H9 (cell line): ENCODE data around the gene CIAO1. TPM values are rescaled to one million over a fixed set of nuclear protein-coding genes. Genes with fewer than 3 reads are reported as not detected.

ENCODE experiments used
- DNase-seq: peaks from one replicate; pipeline ENCODE4 v3.0.0-alpha.2; 2017
- H2AFZ ChIP-seq: one replicate; pipeline ENCODE4 v1.6.1; 2013; ENCODE audit warnings: mild to moderate bottlenecking, low read length, control low read depth, moderate library complexity
- H2AK5ac ChIP-seq: 2 replicates; pipeline ENCODE4 v1.6.1; 2013; ENCODE audit warnings: low read length, control low read depth, mixed read lengths; ENCODE audit not compliant: insufficient read length
- H2BK120ac ChIP-seq: one replicate; pipeline ENCODE4 v1.6.1; 2013; ENCODE audit warnings: low read depth, mild to moderate bottlenecking, low read length, control low read depth, inconsistent platforms; ENCODE audit not compliant: poor library complexity, severe bottlenecking
- H2BK12ac ChIP-seq: 2 replicates; pipeline ENCODE4 v1.6.1; 2013; ENCODE audit warnings: low read length, control low read depth, mixed read lengths, low read depth; ENCODE audit not compliant: insufficient read length
- H2BK15ac ChIP-seq: 2 replicates; pipeline ENCODE4 v1.6.1; 2013; ENCODE audit warnings: low read depth, low read length, control low read depth
- H2BK20ac ChIP-seq: one replicate; pipeline ENCODE4 v1.6.1; 2013; ENCODE audit warnings: low read depth, mild to moderate bottlenecking, low read length, control low read depth, inconsistent platforms; ENCODE audit not compliant: poor library complexity, severe bottlenecking
- H2BK5ac ChIP-seq: 2 replicates; pipeline ENCODE4 v1.6.1; 2013; ENCODE audit warnings: low read length, control low read depth, mixed read lengths; ENCODE audit not compliant: insufficient read length
- H3K14ac ChIP-seq: 2 replicates; pipeline ENCODE4 v1.6.1; 2013; ENCODE audit warnings: low read length, control low read depth; ENCODE audit not compliant: insufficient read depth
- H3K18ac ChIP-seq: 2 replicates; pipeline ENCODE4 v1.6.1; 2013; ENCODE audit warnings: low read depth, mild to moderate bottlenecking, mixed read lengths, low read length, control low read depth; ENCODE audit not compliant: insufficient read length
- H3K23ac ChIP-seq: 2 replicates; pipeline ENCODE4 v1.6.1; 2013; ENCODE audit warnings: low read length, control low read depth, mixed read lengths, low read depth; ENCODE audit not compliant: insufficient read length
- H3K23me2 ChIP-seq: 2 replicates; pipeline ENCODE4 v1.6.1; 2013; ENCODE audit warnings: low read depth, mild to moderate bottlenecking, mixed read lengths, low read length, control low read depth; ENCODE audit not compliant: insufficient read length, poor library complexity, severe bottlenecking
- H3K27ac ChIP-seq: 2 replicates; pipeline ENCODE4 v1.5.1; 2013; ENCODE audit warnings: low read length, control low read depth, mixed read lengths, low read depth; ENCODE audit not compliant: insufficient read length
- H3K27me3 ChIP-seq: 2 replicates; pipeline ENCODE4 v1.6.1; 2013; ENCODE audit warnings: low read length, control low read depth, inconsistent platforms; ENCODE audit not compliant: insufficient read depth
- H3K4ac ChIP-seq: 2 replicates; pipeline ENCODE4 v1.6.1; 2013; ENCODE audit warnings: low read depth, mild to moderate bottlenecking, control low read depth, inconsistent platforms, low read length, moderate library complexity
- H3K4me1 ChIP-seq: 2 replicates; pipeline ENCODE4 v1.6.1; 2013; ENCODE audit warnings: low read length, control low read depth, inconsistent platforms; ENCODE audit not compliant: insufficient read depth
- H3K4me2 ChIP-seq: 2 replicates; pipeline ENCODE4 v1.6.1; 2013; ENCODE audit warnings: low read length, control low read depth, mixed read lengths; ENCODE audit not compliant: insufficient read length, insufficient read depth
- H3K56ac ChIP-seq: 2 replicates; pipeline ENCODE4 v1.6.1; 2013; ENCODE audit warnings: low read depth, mild to moderate bottlenecking, mixed read lengths, low read length, control low read depth; ENCODE audit not compliant: insufficient read length
- H3K79me1 ChIP-seq: 2 replicates; pipeline ENCODE4 v1.6.1; 2013; ENCODE audit warnings: low read depth, mild to moderate bottlenecking, moderate library complexity, low read length, control low read depth, inconsistent platforms; ENCODE audit not compliant: insufficient read depth, poor library complexity, severe bottlenecking
- H3K79me2 ChIP-seq: 2 replicates; pipeline ENCODE4 v1.6.1; 2013; ENCODE audit warnings: low read length, control low read depth, inconsistent platforms; ENCODE audit not compliant: insufficient read depth
- H3K9ac ChIP-seq: 2 replicates; pipeline ENCODE4 v1.6.1; 2013; ENCODE audit warnings: low read length, control low read depth, mixed read lengths; ENCODE audit not compliant: insufficient read length; ENCODE audit errors: extremely low read depth
- H3K9me3 ChIP-seq: one replicate; pipeline ENCODE4 v1.6.1; 2013; ENCODE audit warnings: low read depth, low read length, inconsistent platforms; ENCODE audit not compliant: control insufficient read depth
- H3T11ph ChIP-seq: one replicate; pipeline ENCODE4 v1.6.1; 2013; ENCODE audit warnings: mild to moderate bottlenecking, low read length, control low read depth, inconsistent platforms
- H4K20me1 ChIP-seq: one replicate; pipeline ENCODE4 v1.6.1; 2013; ENCODE audit not compliant: control insufficient read depth, insufficient read length, insufficient read depth
- H4K5ac ChIP-seq: 2 replicates; pipeline ENCODE4 v1.6.1; 2013; ENCODE audit warnings: low read depth, mild to moderate bottlenecking, mixed read lengths, low read length, control low read depth; ENCODE audit not compliant: insufficient read length
- H4K8ac ChIP-seq: replicated peaks from 2 replicates; pipeline ENCODE4 v1.6.1; 2013; ENCODE audit warnings: low read length, control low read depth, mixed read lengths, low read depth; ENCODE audit not compliant: insufficient read length
- H4K91ac ChIP-seq: 2 replicates; pipeline ENCODE4 v1.6.1; 2013; ENCODE audit warnings: low read depth, mild to moderate bottlenecking, moderate library complexity, mixed read lengths, low read length, control low read depth; ENCODE audit not compliant: insufficient read length
- H3K27ac Mint-ChIP-seq, 3 experiments: 2 replicates in 2 of 3; 3 replicates in 1 of 3; pipeline ENCODE4 v1.8.0; 2020 to 2021; ENCODE audit warnings: mixed read lengths in 3 of 3, mild to moderate bottlenecking in 1 of 3, moderate library complexity in 1 of 3
- H3K27me3 Mint-ChIP-seq: 2 replicates; pipeline ENCODE4 v1.8.0; 2021; ENCODE audit warnings: low read depth, mild to moderate bottlenecking, moderate library complexity, mixed read lengths
- H3K36me3 Mint-ChIP-seq, 3 experiments: 2 replicates in 2 of 3; 3 replicates in 1 of 3; pipeline ENCODE4 v1.8.0; 2020 to 2021; ENCODE audit warnings: low read depth in 3 of 3, mixed read lengths in 3 of 3; ENCODE audit not compliant: insufficient read depth in 1 of 3
- H3K4me1 Mint-ChIP-seq, 2 experiments: 2 replicates each; pipeline ENCODE4 v1.8.0; 2020; ENCODE audit warnings: mixed read lengths in 2 of 2
- H3K4me3 Mint-ChIP-seq, 2 experiments: 2 replicates in 1 of 2; 3 replicates in 1 of 2; pipeline ENCODE4 v1.8.0; 2020 to 2021; ENCODE audit warnings: mild to moderate bottlenecking in 2 of 2, mixed read lengths in 2 of 2, moderate library complexity in 1 of 2
- H3K9me3 Mint-ChIP-seq, 2 experiments: 2 replicates in 1 of 2; 3 replicates in 1 of 2; pipeline ENCODE4 v1.8.0; 2020; ENCODE audit warnings: mild to moderate bottlenecking in 2 of 2, mixed read lengths in 2 of 2, moderate library complexity in 1 of 2
- WGBS: extraction: QIAGEN DNeasy Blood & Tissue Kit; methylation state at CpG from one replicate; pipeline ENCODE4 v1.1.7; 2013; ENCODE audit warnings: missing lambda C conversion rate, low lambda C conversion rate, mixed read lengths; ENCODE audit not compliant: insufficient read length; ENCODE audit errors: extremely low coverage; 5-methylcytosine and 5-hydroxymethylcytosine counted together
- total RNA-seq: library from RNA; stranded (reverse); gene quantifications from 2 replicates; pipeline ENCODE4 v1.2.1, GENCODE V29; 2021
- TF ChIP-seq, protein P1 (sequence below): fragments of 200-600 bp; sonication (generic); conservative IDR thresholded peaks from 3 replicates; pipeline ENCODE4 v1.8.0; 2021; ENCODE audit warnings: antibody characterized with exemption, mild to moderate bottlenecking

CIAO1 gene
- total RNA-seq, 1 experiment from 2014 or later = 67.6 TPM

DNA sequence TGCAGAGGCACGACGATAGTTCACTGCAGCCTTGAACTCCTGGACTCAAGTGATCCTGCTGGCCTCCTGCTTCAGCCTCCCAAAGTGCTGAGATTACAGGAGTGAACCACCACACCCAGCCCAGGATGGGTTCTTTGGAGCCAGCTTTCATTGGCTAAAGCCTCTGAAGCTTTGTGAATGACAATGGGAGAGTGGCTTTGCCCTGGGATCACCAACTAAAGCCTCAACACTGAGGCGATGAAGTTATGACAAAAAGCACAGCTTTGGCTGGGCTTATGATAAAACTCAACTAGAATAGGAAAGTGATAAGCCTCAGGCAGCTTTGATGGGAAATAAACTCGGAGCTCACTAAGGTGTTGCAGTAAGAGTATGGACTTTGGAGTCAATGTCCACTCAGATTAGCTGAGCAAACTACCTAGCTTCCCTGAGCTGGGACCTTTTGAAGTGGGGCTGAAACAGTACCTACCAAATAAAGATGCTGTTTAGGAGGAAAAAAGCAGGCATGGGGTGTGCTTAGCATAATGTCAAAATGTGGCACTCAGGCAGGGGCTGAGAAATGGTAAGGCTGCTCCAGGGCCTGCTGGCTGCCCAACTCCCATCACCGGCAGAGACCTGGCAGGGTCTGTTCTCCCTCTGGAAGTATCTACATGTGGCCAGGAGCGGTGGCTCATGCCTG, 4.6 kb upstream of the CIAO1 start:
- no CpG with 5 or more reads among the region's 6 CpGs for WGBS

More for the DNA sequence above, 4.6 kb upstream of the CIAO1 start:
- no peak overlapping the region for H4K91ac ChIP-seq
- H3K56ac ChIP-seq = no peak overlapping the region
- no peaks in the 10 kb centered on the region for H4K20me1 ChIP-seq
- H3K4me3 Mint-ChIP-seq = no peak overlapping the region
- no peaks in the 10 kb centered on the region for H3K27me3 Mint-ChIP-seq
- H3K14ac ChIP-seq = no peak overlapping the region
- no peak overlapping the region for H3K4me2 ChIP-seq
- peaks cover 20 to 26% of the 10 kb centered on the region in 2 experiments for H3K4me1 Mint-ChIP-seq
- H2BK12ac ChIP-seq = no peak overlapping the region
- H3K9ac ChIP-seq = no peak overlapping the region
- peak overlapping the region in 2 of 3 experiments; percentile 61 to 72; a peak in 3 of 7 replicates for H3K27ac Mint-ChIP-seq
- H4K5ac ChIP-seq = no peak overlapping the region
- H3K27ac ChIP-seq = no peak overlapping the region
- H3K18ac ChIP-seq = no peak overlapping the region
- no peak overlapping the region for H3T11ph ChIP-seq
- DNase-seq = no peak
- H3K36me3 Mint-ChIP-seq = peaks cover 0 to 20% (median 5%) of the 10 kb centered on the region in 3 experiments; a peak in 4 of 7 replicates
- no peak overlapping the region for H3K4ac ChIP-seq
- no peak overlapping the region for H2AFZ ChIP-seq
- H3K9me3 Mint-ChIP-seq = no peaks in the 10 kb centered on the region
- peaks cover 5% of the 10 kb centered on the region for H3K23me2 ChIP-seq
- H2BK5ac ChIP-seq = no peak overlapping the region
- H3K79me2 ChIP-seq = no peaks in the 10 kb centered on the region; the same call in 1 of the 2 replicates
- H2AK5ac ChIP-seq = no peak overlapping the region
- H3K4me1 ChIP-seq = no peaks in the 10 kb centered on the region
- H3K27me3 ChIP-seq = no peaks in the 10 kb centered on the region
- H3K23ac ChIP-seq = no peak overlapping the region
- H2BK120ac ChIP-seq = no peak overlapping the region
- no peak overlapping the region for H2BK20ac ChIP-seq
- TF ChIP-seq, protein P1, sequence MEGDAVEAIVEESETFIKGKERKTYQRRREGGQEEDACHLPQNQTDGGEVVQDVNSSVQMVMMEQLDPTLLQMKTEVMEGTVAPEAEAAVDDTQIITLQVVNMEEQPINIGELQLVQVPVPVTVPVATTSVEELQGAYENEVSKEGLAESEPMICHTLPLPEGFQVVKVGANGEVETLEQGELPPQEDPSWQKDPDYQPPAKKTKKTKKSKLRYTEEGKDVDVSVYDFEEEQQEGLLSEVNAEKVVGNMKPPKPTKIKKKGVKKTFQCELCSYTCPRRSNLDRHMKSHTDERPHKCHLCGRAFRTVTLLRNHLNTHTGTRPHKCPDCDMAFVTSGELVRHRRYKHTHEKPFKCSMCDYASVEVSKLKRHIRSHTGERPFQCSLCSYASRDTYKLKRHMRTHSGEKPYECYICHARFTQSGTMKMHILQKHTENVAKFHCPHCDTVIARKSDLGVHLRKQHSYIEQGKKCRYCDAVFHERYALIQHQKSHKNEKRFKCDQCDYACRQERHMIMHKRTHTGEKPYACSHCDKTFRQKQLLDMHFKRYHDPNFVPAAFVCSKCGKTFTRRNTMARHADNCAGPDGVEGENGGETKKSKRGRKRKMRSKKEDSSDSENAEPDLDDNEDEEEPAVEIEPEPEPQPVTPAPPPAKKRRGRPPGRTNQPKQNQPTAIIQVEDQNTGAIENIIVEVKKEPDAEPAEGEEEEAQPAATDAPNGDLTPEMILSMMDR = no peak
- no peak overlapping the region for H4K8ac ChIP-seq
- H3K79me1 ChIP-seq = peaks cover 2% of the 10 kb centered on the region
- no peaks in the 10 kb centered on the region for H3K9me3 ChIP-seq
- no peak overlapping the region for H2BK15ac ChIP-seq
